GM12801 (cell line): ENCODE data around the gene TEAD2.

ENCODE experiments used
- CTCF ChIP-seq: IDR thresholded peaks from one replicate; pipeline ENCODE4 v1.5.1; 2011; ENCODE audit warnings: control low read depth; ENCODE audit not compliant: insufficient read length; ENCODE audit errors: extremely low read depth

TEAD2 gene

GRCh38 chr19:49391581-49392399 lies 29.6 kb upstream of the TEAD2 start:
- peak; percentile 54 for TF ChIP-seq CTCF

GRCh38 chr19:49390929-49391359 lies 28.7 kb upstream of the TEAD2 start:
- TF ChIP-seq CTCF, result no peak

- TF ChIP-seq CTCF, result no peak
Observed at GRCh38 chr19:49390131-49390928, 28.1 kb upstream of the TEAD2 start.

GRCh38 chr19:49389406-49389805 lies 27.2 kb upstream of the TEAD2 start:
- TF ChIP-seq CTCF, result no peak

- TF ChIP-seq CTCF, result no peak
Observed at GRCh38 chr19:49387936-49388372, 25.7 kb upstream of the TEAD2 start, which contains the start of gene KASH5. Gene KASH5, plus strand, starts transcription at chr19:49388249. Its CDS starts 2,635 bp downstream, at chr19:49390884.

- no peak for TF ChIP-seq CTCF
Observed at GRCh38 chr19:49383599-49383998, 21.4 kb upstream of the TEAD2 start.

GRCh38 chr19:49382639-49383038 lies 20.4 kb upstream of the TEAD2 start:
- TF ChIP-seq CTCF, result no peak
